ENCODE data around the gene MRPS18A.
"Not testable (repeated sequence)": the region's sequence is repeated elsewhere in the genome, so short reads cannot be mapped to it uniquely, and the experiment has no call there.

MRPS18A gene

GRCh38 chr6:43669050-43669921, 18.3 kb downstream of the MRPS18A start:
- DNase-seq: no peak

GRCh38 chr6:43668151-43669028, 19.2 kb downstream of the MRPS18A start:
- peak; percentile 52 to 81 (median 65) for DNase-seq

GRCh38 chr6:43667245-43668150, 20.1 kb downstream of the MRPS18A start:
- peak; percentile 74 to 87 (median 83) for DNase-seq

GRCh38 chr6:43666196-43666920, 21.2 kb downstream of the MRPS18A start:
- no peak for DNase-seq

- no peak for DNase-seq
Measured at GRCh38 chr6:43665376-43665775, 22.2 kb downstream of the MRPS18A start.

- not testable (repeated sequence) for DNase-seq
Measured at GRCh38 chr6:43662948-43663347, 24.6 kb downstream of the MRPS18A start.

GRCh38 chr6:43658161-43658560, 29.4 kb downstream of the MRPS18A start:
- DNase-seq: no peak

GRCh38 chr6:43657221-43657802, 30.3 kb downstream of the MRPS18A start:
- DNase-seq: no peak

- DNase-seq: not testable (repeated sequence)
Measured at GRCh38 chr6:43652822-43653221, 34.8 kb downstream of the MRPS18A start.

- DNase-seq: no peak
Measured at GRCh38 chr6:43648248-43648647, 39.3 kb downstream of the MRPS18A start.

GRCh38 chr6:43647613-43648012, 40.0 kb downstream of the MRPS18A start:
- DNase-seq: no peak

- no peak for DNase-seq
Measured at GRCh38 chr6:43645613-43645964, 42.0 kb downstream of the MRPS18A start.

GRCh38 chr6:43644940-43645612, 42.5 kb downstream of the MRPS18A start, which contains the start of gene RSPH9:
TSS of gene RSPH9 (plus strand) at chr6:43645036. CDS start at chr6:43645099, 63 bp downstream.
- peak in 1 of 3 experiments; percentile 7 for DNase-seq

- DNase-seq: no peak
Measured at GRCh38 chr6:43639984-43640800, 47.4 kb downstream of the MRPS18A start.

GRCh38 chr6:43636308-43636659, 51.3 kb downstream of the MRPS18A start:
- peak in 1 of 3 experiments; percentile 43 for DNase-seq

GRCh38 chr6:43635387-43636307, 51.9 kb downstream of the MRPS18A start, which contains the start of gene MAD2L1BP:
TSS of gene MAD2L1BP (plus strand) at chr6:43635840. CDS start at chr6:43635876, 36 bp downstream.
- DNase-seq: peak; percentile 81 to 87 (median 82)

- DNase-seq: peak in 1 of 3 experiments; percentile 18
Measured at GRCh38 chr6:43634702-43635303, 52.8 kb downstream of the MRPS18A start.

GRCh38 chr6:43633002-43633401, 54.6 kb downstream of the MRPS18A start:
- DNase-seq: not testable (repeated sequence)

Measured in NCI-H1417 (cell line).